Activated CD4-positive, alpha-beta T cell treated with anti-CD3 and anti-CD28 coated beads, Interleukin-2, amount 50 U/mL, for 4 hours (primary cell): ENCODE data around the gene MEF2B.
A peak's percentile ranks its signal among the peaks of the same experiment; 100 is the strongest.
"Not testable (repeated sequence)": the region's sequence is repeated elsewhere in the genome, so short reads cannot be mapped to it uniquely, and the experiment has no call there.

Source experiments
- DNase-seq, 2 experiments: peaks; one replicate each; pipeline ENCODE4 v3.0.0-alpha.2; 2020

Gene MEF2B

DNA sequence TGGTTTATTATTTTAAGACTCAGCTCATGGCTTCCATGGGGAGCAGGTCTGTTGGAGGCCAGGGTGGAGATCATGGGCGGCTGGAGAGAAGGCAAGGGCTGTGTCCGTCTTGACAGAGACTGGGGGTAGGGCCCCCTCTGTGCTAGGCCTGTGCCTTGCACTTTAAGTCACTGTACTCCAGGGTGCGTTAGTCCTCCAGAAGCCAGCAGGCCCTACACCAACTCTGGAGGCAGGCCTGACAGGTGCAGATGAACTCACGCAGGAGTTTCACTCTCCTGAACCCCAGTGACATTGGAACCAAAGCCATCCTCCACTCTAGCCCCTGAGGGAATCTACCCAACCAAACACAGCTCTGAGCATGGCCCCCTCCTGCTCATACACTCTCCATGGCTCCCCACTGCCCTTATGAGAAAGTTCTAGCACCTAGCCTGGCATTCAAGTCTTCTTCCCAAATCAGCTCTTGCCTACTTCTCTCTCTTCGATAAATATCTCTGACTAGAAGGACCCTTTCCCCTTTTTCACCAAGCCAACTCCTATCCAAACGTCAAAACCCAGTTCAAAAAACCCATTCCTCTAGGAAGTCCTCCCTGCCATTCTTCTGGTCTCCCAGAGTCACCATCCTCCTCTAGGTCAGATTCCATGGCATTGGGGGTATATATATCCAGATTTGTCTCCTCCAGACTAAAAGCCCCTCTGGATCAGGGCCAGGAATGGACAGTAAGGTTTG is 15.1 kb downstream of the MEF2B start:
- no peak for DNase-seq

- DNase-seq, result no peak
Measured at GRCh38 chr19:19152668-19153384, 17.2 kb downstream of the MEF2B start.

GRCh38 chr19:19151418-19151817 is 18.6 kb downstream of the MEF2B start:
- no peak for DNase-seq

DNA sequence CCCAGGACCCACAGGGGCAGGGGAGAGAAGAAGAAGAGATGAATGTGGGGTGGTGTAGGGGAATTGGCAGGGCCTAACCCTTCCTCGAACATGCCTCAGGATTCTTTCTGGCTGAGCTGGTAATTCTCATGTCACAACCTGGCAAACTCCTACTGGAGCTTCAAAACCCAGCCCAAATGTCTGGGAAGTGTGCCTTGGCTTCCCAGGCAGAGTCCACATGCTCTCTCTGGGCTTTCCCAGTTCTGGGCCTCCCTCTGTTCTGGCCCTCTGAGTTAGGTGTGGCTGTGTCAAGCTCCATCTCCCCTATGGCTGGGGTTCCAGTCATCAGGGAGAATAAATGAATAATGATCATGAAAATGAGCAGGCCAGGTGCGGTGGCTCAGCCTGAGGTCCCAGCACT is 20.6 kb downstream of the MEF2B start:
- DNase-seq, result no peak

GRCh38 chr19:19148504-19148903 is 21.6 kb downstream of the MEF2B start:
- not testable (repeated sequence) for DNase-seq

GRCh38 chr19:19147344-19147743 is 22.7 kb downstream of the MEF2B start:
- DNase-seq, result no peak

GRCh38 chr19:19146865-19147264 is 23.2 kb downstream of the MEF2B start:
- DNase-seq, result no peak

DNA sequence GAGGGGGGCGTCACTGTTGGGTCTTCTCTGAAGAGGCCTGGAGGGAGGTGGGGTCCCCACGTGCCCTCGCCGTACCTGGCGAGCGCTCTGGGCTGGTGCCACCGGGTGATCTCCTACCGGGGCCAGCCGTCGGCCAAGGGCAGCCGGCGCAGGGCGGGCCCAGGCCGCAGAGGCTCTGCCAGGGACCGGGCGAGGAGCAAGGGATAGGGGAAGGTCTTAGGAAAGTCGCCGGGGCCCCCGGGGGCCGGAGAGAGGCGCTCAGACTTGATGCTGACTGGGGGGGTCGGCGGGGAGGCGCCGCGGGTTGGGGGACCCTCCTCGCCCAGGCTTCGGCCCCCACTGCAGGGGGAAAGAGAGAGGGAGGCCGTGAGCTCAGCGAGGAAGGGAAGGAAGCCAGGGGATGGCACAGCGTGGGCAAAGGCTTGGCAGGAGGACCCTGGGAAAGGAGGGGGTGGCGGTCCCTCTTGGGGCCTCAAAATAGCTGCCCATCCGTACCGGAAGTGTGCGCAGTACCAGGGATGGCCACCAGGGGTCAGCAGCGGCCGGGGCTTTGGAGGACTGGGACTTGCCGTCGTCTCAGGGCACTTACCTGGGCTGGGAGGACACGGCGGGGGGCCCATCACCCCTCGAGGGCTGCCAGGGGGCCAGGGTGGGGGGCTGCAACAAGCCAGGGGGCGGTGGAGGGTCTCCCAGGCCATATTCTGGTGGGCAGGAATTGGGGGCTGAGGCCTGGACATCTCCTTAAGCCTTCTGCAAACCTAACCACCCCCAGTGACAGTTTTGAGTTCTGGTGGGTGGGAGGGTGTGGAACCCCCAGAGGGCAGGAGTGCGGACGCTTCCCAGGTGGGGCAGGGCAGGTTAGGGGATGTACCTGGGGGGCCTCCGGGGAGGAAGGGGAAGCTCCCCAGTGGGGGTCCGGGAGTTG is 24.1 kb downstream of the MEF2B start:
- peak; percentile 82 to 87 for DNase-seq

DNA sequence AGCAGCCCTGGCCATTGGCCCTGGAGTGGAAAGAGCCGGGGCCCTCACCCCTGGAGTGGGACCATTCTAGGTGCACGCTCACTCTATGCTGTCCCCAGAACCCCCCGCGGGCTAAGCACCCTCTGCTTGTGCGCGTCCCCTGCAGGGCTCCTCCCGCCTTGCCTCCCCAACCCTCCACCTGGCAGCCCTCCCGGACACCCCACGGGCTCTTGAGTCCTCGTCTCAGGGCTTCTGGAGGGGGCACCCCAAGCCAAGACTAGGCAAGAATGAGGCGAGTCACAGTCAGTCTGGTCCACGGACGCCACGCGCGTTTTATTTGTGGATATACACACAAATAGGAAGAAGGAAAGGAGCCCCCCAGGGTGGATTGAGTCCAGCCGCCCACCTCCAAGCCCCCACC is 24.8 kb downstream of the MEF2B start:
- no peak for DNase-seq

DNA sequence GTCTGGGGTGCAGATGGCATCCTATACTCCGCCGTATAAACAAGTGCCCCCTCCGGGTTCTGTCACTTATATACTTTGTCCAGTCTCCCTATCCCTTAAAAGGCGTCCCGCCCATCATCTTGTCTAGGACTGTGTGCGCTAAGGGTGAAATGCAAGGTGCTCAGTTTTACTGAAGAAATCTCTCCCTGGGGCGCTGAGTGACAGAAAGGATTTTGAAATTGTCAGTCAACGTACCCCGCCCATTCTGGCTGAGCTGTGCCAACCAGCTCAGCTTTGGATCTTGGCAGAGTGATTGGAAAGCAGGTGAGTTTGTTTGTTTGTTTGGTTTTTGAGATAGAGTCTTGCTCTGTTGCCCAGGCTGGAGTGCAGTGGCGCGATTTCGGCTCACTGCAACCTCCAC is 27.7 kb downstream of the MEF2B start:
- DNase-seq, result no peak

GRCh38 chr19:19140476-19140875 is 29.6 kb downstream of the MEF2B start:
- no peak for DNase-seq

DNA sequence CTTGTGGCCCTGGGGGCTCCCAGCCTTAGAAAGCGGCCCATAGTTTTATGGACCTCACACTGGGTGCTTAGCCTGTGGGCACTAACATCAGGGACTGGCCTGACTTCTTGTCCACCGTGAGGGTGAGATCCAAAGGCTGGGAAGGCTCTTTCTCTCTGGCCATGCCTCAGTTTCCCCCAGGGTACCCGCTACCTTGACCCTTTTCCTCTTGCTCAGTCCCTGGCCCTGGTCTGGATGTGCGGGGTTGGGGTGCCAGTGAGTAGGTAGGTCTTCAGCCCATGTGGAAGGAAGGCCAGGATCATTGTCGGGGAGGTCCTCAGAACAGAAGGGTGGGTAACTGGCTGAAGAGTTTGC is 30.2 kb downstream of the MEF2B start:
- no peak for DNase-seq

DNA sequence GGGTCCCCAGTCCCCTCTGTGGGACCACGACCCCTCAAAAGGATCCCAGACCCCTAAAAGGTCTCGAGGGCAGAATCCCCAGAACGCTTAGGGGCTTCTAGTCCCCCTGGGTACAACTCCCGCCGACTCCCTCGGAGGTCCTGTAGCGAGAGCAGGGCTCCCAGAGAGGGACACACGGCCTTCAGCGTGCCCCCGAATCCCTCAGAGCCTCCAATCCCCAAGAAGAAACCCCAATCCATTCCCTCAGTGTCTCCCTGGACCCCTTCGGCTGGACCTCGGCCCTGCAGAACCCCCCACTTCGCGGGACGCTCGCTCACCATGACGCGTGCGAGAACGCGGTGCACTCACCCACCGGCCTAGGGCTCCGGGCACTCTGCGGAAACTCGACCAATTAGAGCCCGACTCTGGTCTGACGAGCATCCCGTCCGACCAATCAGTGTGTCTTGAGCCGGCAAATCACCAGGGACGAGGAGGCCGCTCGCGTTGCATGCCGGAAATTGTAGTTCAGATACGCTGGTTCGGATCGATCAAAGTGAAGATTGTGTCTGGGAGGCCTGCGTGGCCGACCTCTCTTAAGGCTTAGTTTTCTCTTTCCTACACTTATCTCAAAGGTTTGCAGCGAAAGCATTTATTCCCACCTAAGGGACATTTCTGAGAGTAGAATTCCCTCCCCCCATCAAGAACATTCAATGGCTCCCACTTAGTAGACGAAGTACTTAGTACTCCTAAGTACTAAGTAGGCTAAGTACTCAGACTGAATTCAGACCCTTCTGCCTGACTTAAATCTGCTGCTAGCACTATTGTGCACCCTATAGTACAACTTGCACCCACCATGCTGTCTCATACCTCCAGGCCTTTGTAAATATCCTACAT is 31.7 kb downstream of the MEF2B start, which contains the start of gene TMEM161A:
Gene TMEM161A, minus strand, starts transcription at position 370 of the 873 bp plus-strand sequence. Its CDS starts 50 bp downstream, at position 320.
- peak; percentile 94 for DNase-seq

DNA sequence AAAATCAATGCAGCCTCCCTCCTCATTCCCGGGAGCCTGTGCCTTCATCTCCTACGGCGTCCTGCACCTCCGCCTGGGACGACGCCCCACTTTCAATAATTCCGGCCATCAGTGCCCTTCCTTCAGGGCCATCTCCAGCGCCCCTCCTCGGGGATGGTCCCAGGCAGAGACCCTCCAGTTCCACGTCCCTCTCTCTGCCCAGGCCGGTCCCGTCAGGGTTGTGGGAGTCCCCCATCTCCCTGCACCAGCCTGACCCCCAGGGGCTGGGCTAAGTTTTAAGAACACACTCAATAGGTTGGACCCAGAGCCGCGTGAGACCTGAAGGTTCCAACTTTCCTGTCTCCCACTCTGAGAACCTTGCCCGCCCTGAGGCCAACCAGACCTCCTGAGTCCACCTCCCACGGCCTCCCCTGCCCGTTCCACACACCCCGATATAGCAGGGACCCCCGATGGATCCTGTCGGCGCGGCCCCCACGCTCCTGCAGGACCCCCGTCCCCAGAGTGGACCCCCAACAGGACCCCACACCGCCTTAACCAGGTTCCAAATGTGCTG is 32.4 kb downstream of the MEF2B start:
- DNase-seq, result no peak

DNA sequence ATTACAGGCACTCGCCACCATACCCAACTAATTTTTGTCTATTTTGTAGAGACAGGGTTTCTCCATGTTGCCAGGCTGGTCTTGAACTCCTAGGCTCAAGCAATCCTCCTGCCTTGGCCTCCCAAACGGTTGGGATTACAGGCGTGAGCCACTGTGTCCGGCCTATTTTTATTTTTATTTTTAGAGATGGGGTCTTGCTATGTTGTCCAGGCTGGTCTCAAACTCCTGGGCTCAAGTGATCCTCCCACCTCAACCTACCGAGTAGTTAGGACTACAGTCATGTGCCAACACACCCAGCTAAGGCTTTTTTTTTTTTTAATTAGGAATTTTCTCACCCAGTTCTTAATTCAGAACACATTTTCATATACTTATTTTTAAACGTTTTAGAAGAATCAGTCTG is 34.4 kb downstream of the MEF2B start:
- DNase-seq, result not testable (repeated sequence)

- DNase-seq, result peak; percentile 27 to 31
Measured at GRCh38 chr19:19134687-19135158, 35.3 kb downstream of the MEF2B start.

GRCh38 chr19:19133985-19134384 is 36.1 kb downstream of the MEF2B start:
- DNase-seq, result no peak

GRCh38 chr19:19132912-19133311 is 37.2 kb downstream of the MEF2B start:
- DNase-seq, result no peak

DNA sequence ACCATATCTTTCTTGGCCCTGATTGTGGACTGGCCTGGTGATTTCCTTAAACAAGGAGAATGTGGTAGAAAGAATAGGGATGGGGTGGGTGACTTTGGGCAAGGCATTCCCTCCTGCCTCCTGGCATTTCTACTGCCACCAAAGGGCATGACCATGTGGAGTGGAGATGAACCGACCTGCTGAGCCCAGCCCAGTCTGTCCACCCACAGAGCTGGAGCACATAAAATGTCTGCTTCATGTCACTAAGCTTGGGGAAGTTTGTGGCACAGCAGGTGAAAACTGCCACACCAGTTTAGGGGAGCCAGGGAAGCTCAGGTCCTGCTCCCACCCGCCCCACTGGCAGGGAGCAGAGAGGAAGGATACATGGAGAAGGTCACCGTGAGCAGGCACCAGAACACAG is 38.1 kb downstream of the MEF2B start:
- DNase-seq, result no peak

DNA sequence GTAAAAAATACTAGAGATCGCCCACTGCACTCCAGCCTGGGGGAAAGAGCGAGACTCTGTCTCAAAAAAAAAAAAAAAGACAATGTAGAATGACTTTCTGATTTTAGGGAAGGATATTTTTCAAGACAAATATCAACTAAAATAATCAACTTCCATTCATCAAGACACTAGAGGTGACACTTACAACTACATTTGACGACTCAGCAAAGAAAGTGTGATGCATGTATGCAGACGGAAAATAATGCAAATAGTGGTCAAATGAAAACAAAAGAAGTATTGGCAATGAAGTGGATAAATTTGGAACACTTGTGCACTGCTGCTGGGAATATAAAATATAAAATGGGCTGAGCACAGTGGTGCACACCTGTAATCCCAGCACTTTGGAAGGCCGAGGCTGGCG is 44.0 kb downstream of the MEF2B start:
- no peak for DNase-seq

- no peak for DNase-seq
Measured at GRCh38 chr19:19123386-19123785, 46.7 kb downstream of the MEF2B start.

GRCh38 chr19:19122902-19123301 is 47.2 kb downstream of the MEF2B start:
- DNase-seq, result no peak
